GM18517 (cell line): ENCODE data around the gene DUOXA1.
"Not testable (repeated sequence)": the region's sequence is repeated elsewhere in the genome, so short reads cannot be mapped to it uniquely, and the experiment has no call there.

Source experiments
- ATAC-seq: cut with Tn5 transposase; IDR thresholded peaks from one replicate; pipeline ENCODE4 v1.9.1; 2021; ENCODE audit warnings: mild to moderate bottlenecking, moderate library complexity; ENCODE audit not compliant: unreplicated experiment

The DUOXA1 gene

DNA sequence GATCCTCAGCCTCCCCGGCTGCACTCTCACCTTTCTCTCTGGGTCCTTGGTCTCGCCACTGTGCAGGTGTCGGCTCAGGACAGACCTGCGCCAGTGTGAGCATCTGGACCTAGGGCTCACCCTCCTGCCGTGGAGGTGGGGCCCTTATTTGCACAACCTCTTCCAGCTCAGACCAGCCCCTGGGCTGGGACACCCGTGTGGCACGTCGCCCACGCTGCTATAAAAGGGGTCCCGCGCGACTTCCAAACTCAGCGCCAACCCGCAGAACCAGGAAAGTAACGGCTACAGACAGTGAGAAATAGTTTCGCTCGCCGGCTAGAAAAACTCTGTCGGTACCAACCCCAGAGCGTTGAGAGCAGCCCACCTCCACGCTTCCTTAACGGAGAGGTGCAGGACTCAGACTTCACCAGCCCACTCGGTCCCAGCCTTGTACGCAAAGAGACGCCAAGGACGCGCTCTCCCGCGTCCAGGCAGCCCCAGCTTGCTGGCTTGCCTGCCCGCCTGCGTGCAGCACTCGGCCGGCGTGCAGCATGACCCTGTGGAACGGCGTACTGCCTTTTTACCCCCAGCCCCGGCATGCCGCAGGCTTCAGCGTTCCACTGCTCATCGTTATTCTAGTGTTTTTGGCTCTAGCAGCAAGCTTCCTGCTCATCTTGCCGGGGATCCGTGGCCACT lies 15.5 kb downstream of the DUOXA1 start, which contains the start of the genes DUOX2 and DUOXA2:
DUOX2 (minus strand) TSS at position 97 of the 675 bp plus-strand sequence. CDS start 761 bp downstream, outside the sequence.
DUOXA2 (plus strand) TSS at position 251 of the 675 bp plus-strand sequence; CDS start at position 531, 280 bp downstream.
- no peak for ATAC-seq

GRCh38 chr15:45113380-45113990 lies 16.2 kb downstream of the DUOXA1 start:
- ATAC-seq = no peak

DNA sequence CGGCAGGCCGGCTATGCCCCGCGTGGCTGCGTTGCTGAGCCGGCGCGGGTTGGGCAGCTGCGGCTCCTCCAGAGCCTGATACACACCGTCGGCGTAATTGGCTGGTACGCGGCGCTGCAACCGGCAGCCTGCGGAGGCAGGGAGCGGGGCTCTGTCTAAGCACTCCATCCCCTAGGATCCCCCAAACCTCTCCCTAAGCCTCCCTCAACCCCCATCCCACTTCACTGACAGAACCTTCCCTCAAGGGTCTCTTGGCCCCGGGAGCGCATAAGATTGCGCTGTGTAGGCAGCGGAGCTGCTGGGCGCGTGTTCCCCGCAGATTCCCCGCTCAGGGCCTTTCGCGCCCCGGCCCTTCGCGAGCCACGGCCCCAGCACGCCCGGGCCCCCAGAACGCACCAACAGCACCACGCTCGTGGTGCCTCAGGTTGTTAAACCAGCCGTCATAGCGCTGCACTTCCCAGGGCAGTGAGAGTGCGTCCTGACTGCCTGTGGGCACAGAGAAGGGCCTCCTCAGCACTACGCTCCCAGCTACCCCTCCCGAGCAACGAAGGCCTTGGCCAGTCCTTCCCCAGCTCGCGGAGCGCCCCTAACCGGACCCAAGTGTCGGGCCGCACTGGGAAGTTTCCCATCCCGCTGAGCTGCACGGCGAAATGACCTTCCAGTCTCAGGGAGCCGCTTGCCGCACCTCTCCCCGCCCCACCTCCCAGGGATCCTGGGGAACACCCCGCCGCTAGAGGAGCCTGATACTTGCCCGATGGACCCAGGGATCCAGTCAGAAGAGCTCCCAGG lies 16.9 kb downstream of the DUOXA1 start:
- ATAC-seq = no peak

- ATAC-seq = no peak
These were observed 17.5 kb downstream of the DUOXA1 start for GRCh38 chr15:45112143-45112590.

- no peak for ATAC-seq
These were observed 18.1 kb downstream of the DUOXA1 start for GRCh38 chr15:45111390-45112142.

- ATAC-seq = no peak
These were observed 19.3 kb downstream of the DUOXA1 start for GRCh38 chr15:45110256-45110820.

DNA sequence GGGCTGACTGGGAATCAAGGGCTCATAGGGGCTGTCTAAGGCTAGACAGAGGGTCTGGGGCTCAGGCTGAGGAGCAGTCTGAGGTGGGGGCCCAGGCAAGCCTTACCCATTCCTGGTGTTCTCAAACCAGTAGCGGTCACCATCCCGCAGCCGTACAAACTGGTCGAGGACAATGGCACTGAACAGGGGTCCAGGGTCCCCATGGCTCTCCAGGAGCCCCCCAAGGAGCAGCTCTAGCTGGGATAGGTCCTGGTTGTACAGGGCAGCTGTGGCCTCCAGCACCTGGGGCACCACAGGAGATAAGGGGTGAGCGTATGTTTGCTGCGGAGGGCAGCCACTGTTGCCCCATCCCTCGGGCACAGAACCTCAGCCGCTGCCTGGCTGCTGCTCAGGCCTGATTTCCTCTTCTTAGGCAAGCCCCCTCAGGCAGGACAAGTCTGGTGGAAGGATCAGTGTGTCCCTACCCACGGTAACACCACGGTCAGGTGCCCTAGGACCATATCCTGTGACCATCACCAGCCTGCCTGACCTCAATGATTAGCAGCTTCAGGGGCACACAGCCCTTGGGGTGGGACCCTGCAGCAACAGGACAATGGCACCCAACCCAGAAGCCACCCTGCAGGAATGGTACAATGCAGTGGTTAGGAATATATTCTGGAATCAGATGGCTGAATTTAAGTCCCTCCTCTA lies 21.6 kb downstream of the DUOXA1 start:
- no peak for ATAC-seq

DNA sequence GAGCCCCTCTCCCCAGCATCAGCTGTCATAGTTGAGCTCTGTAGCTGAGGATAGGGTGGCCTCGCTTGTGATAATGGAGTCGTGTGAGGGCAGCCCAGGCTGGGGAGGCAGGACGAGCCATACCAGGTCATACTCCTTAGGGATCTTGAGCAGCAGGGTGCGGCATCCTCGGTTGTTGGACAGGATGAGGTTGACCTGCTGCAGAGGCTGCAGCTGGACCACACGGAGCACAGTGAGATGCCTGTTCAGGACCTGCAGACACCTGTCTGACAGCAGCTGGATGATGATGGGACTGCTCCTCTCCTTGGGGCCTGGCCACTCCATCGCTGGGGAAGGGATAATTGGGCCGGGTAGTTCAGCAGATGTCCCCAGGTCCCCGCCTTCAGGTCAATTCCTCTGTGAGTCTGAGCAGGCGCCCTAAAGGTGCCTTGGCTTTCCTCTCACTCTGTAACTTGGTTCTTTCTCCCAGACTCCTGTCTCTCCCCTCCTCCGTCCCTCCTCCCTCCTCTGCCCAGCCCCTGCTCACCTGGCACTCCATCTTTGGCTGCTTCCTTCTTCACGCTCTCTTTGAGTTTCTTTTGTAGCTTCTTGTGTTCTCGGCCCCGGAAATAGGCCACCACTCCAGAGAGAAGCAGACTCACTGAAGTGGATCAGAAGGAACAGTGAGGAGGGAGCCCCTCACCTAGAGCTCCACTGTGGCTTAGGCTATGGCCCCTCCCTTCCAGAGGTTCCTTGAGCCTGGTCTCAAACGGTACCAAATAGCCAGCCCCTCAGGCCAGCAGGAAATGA lies 23.5 kb downstream of the DUOXA1 start:
- no peak for ATAC-seq

DNA sequence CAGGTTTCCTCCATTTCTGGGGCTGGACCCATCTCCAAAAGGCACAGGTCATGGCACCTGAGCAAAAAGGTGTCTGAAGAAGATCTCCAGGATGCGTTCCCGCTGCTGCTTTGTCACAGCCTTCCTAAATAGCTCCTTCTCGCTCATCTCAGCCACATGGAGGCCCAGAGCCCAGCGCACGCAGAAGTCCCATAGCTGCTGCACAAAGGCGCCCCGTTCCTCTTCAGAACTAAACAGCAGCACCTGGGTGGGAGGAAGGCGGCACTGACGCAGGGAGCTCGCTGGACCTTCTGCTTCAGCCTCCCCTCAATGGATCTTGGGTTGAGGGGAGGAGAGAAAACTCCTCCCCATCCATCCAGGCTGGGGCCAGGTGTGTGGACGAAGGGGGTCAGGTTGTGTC lies 24.1 kb downstream of the DUOXA1 start:
- ATAC-seq = no peak

DNA sequence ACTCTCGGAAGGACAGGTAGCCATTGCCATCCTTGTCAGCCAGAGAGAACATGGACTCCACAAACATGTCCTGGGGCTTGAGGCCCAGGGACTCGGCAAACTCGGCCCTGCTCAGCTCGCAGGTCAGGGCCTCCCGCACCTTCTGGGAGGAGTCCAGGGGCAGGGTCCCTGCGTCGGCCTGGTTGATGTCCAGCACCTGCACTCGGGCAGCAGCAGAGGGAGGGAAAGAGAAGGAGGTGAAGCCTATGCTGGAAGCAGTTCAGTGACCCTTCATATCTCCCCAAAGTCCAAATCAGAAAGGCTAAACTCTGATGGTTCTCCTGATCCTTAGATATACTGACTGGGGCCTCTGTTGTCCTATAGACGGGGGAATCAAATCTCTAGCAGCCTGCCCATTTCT lies 25.5 kb downstream of the DUOXA1 start:
- ATAC-seq = not testable (repeated sequence)

GRCh38 chr15:45102226-45102625 lies 27.5 kb downstream of the DUOXA1 start:
- ATAC-seq = no peak

DNA sequence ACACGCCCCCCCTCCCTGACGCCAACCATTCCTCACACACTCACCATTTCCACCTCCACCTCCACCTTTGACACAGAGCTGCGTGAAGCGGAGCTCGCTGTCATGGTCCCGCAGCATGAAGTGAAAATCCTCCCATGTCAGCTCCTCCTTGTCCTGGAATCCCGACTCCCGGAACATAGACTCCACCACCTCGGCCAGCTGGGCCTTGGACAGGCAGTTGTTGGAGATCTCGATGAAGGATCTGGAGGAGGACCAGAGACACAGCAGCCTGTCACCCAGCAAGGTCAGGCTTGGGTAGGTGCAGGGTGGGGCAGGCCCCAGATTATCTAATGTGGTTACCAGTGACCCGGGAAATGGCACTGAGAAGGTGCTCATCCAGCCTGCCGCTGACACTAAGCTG lies 27.9 kb downstream of the DUOXA1 start:
- no peak for ATAC-seq

DNA sequence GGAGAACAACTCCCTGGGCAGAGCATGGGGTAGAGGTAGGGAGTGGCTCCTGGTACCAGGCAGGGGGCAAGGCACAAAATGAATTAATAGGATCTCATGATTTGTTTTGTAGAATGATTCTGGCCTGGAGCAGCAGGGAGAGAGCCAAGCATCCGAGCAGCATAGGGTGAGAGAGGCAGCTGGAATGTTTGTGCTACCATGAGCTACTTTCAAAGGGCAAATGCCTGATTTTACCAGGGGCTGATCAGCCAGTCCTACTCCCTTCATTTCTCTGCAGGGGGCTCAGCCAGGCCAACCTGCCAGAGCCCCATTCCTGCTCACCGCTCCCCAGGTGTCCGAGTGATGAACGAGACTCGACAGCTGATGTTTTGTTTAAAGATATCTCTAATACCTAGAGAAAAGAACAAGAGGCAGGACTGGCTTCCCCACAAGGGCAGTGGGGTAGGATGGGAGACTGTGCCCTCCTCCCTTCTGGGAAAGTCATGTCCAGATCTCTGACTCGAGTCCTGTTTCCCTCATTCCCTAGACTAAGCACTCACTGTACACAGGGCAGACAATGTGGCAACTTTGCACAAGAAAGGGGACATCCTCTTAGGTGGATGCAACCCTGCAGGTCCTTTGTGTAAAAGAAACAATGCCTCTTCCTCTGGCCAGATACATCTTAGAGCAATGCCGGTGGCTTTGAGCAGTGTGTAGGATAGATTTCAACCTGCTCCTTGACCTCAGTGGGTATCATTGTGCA lies 28.6 kb downstream of the DUOXA1 start:
- ATAC-seq = no peak

- no peak for ATAC-seq
These were observed 30.0 kb downstream of the DUOXA1 start for GRCh38 chr15:45099549-45100165.

GRCh38 chr15:45097466-45097865 lies 32.2 kb downstream of the DUOXA1 start:
- ATAC-seq = no peak

GRCh38 chr15:45095661-45096060 lies 34.0 kb downstream of the DUOXA1 start:
- no peak for ATAC-seq

DNA sequence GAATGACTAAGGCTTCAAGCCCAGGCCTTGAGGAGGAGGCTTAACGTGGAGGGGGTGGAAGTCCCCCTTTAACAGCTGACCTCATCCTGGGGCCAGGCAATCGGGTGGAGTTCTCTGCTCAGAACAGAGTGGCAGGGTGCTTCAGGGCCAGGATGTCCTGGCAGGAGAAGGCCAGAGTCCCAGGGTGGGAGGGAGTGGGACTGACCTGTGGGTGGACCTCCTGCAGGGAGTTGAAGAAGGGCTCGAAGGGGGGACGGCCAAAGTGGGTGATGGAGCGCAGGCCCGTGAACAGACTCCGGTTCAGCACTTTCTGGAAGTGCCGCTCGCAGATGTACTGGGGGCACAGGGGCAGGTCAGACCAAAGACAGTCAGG lies 35.3 kb downstream of the DUOXA1 start:
- no peak for ATAC-seq
